Esophagus squamous epithelium (tissue), 4 donors: ENCODE data around the gene SMIM5.

Experiments
- CTCF ChIP-seq, 6 experiments: fragments of 450-650 bp in 4 of 6; fragments of 200-600 bp in 2 of 6; sonication (generic) in 2 of 6; IDR thresholded peaks; one replicate each; pipeline ENCODE4 v1.5.1; 2016 to 2019; ENCODE audit warnings: antibody characterized with exemption in 6 of 6, mild to moderate bottlenecking in 4 of 6, moderate library complexity in 4 of 6
- POLR2A ChIP-seq, 4 donors: fragments of 450-650 bp; IDR thresholded peaks; one replicate each; pipeline ENCODE4 v1.6.1; 2017; ENCODE audit warnings: antibody characterized with exemption in 4 of 4, mild to moderate bottlenecking in 4 of 4, moderate library complexity in 3 of 4

- TF ChIP-seq CTCF (IDR thresholded peaks at IDR 0.05) = no peak
- TF ChIP-seq POLR2A (IDR thresholded peaks at IDR 0.05) = no peak
Measured at GRCh38 chr17:75624021-75624420, 9.2 kb upstream of the SMIM5 start.
